Endothelial cell of umbilical vein (primary cell): ENCODE results near the gene COL18A1.

Source experiments
- CTCF ChIP-seq, 2 donors: IDR thresholded peaks; 1 replicate in 1 of 2; 2 replicates in 1 of 2; pipeline ENCODE4 v1.5.1; 2011; ENCODE audit warnings: low read length in 2 of 2, mild to moderate bottlenecking in 2 of 2, moderate library complexity in 2 of 2, control low read depth in 1 of 2, inconsistent platforms in 1 of 2, low read depth in 1 of 2; ENCODE audit not compliant: insufficient read depth in 1 of 2; ENCODE audit errors: extremely low read depth in 1 of 2
- EZH2 ChIP-seq: IDR thresholded peaks from 2 replicates; pipeline ENCODE4 v1.6.1; 2012; ENCODE audit warnings: borderline replicate concordance, low read depth, mild to moderate bottlenecking, moderate library complexity, low read length, inconsistent platforms; ENCODE audit not compliant: severe bottlenecking
- GATA2 ChIP-seq: IDR thresholded peaks from 2 replicates; pipeline ENCODE4 v1.7.0; 2011; ENCODE audit warnings: low read depth, mild to moderate bottlenecking, moderate library complexity, mixed read lengths, low read length; ENCODE audit not compliant: insufficient read length, insufficient read depth
- JUN ChIP-seq: IDR thresholded peaks from 2 replicates; pipeline ENCODE4 v1.6.1; 2011; ENCODE audit warnings: borderline replicate concordance, low read depth; ENCODE audit not compliant: insufficient read length, insufficient read depth
- MAX ChIP-seq: IDR thresholded peaks from 2 replicates; pipeline ENCODE4 v1.6.1; 2011; ENCODE audit not compliant: insufficient read depth, insufficient read length
- POLR2A ChIP-seq: IDR thresholded peaks from 2 replicates; pipeline ENCODE4 v1.6.1; 2012; ENCODE audit warnings: low read depth, mild to moderate bottlenecking, control low read depth, low read length
- POLR2AphosphoS5 ChIP-seq: IDR thresholded peaks from 2 replicates; pipeline ENCODE4 v1.6.1; 2012; ENCODE audit warnings: low read depth, mild to moderate bottlenecking, control low read depth, low read length, moderate library complexity; ENCODE audit not compliant: insufficient read depth

- no peak for TF ChIP-seq CTCF (IDR thresholded peaks at IDR 0.05; ENCODE audit: extremely low read depth in 1 of 2, insufficient read depth in 1 of 2, low read depth in 1 of 2, low read length in 2 of 2)
- no peak for TF ChIP-seq POLR2A
- TF ChIP-seq EZH2, result no peak
- no peak for TF ChIP-seq JUN
- no peak for TF ChIP-seq MAX
- no peak for TF ChIP-seq POLR2AphosphoS5
- no peak for TF ChIP-seq GATA2
Measured at GRCh38 chr21:45365186-45365607, 39.8 kb upstream of the COL18A1 start.
